ENCODE measurements around the gene C9orf40.

The C9orf40 gene

DNA sequence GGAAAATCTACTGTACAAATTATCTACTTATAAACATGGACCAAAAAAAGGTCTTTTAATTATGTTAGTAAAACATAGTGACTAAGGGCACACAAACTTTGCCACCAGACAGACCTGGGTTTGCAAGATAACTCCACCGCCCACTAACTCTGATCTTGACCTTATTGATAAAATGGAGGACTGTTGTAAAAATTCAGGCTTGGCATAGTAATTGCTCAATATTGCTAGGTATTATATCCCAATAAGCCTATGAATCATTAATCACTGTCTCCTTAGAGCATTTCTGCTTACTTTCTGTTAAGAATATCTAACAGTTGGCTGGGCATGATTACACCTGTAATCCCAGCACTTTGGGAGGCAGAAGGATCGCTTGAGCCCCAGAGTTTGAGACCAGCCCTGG is 3.8 kb downstream of the C9orf40 start:
- TF ChIP-seq TAF1 (IDR thresholded peaks at IDR 0.05; ENCODE audit: low read depth, low read length) (no peak), PAX5 (IDR thresholded peaks at IDR 0.05; ENCODE audit: insufficient read depth, low read length, severe bottlenecking) (no peak), POU2F2 (IDR thresholded peaks at IDR 0.05; ENCODE audit: low read depth, low read length) (no peak), POLR2AphosphoS5 (IDR thresholded peaks at IDR 0.05; ENCODE audit: low read depth, low read length) (no peak), SPI1 (IDR thresholded peaks at IDR 0.05; ENCODE audit: low read depth, low read length) (no peak), POLR2A (IDR thresholded peaks at IDR 0.05; ENCODE audit: low read depth, low read length) (no peak)
- FAIRE-seq (no peak), DNase-seq (ENCODE audit: insufficient read length, low spot score) (no peak)

GRCh38 chr9:74946686-74947085 is 6.0 kb downstream of the C9orf40 start:
- TF ChIP-seq POLR2AphosphoS5 (IDR thresholded peaks at IDR 0.05; ENCODE audit: low read depth, low read length) (no peak), PAX5 (IDR thresholded peaks at IDR 0.05; ENCODE audit: insufficient read depth, low read length, severe bottlenecking) (no peak), POLR2A (IDR thresholded peaks at IDR 0.05; ENCODE audit: low read depth, low read length) (no peak), SPI1 (IDR thresholded peaks at IDR 0.05; ENCODE audit: low read depth, low read length) (no peak), TAF1 (IDR thresholded peaks at IDR 0.05; ENCODE audit: low read depth, low read length) (no peak), POU2F2 (IDR thresholded peaks at IDR 0.05; ENCODE audit: low read depth, low read length) (no peak)
- DNase-seq (ENCODE audit: insufficient read length, low spot score) (no peak), FAIRE-seq (no peak)

DNA sequence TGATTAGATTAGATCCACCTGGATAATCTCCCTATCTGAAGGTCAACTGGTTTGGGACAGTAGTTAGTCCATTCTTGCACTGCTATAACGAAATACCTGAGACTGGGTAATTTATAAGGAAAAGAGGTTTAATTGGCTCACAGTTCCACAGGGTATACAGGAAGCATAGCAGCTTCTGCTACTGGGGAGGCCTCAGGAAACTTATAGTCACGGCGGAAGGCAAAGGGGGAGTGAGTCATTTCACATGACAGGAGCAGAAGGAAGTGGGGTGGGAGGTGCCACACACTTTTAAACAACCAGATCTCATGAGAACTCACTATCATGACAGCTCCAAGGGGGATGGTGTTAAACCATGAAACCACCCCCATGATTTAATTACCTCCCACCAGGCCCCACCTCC is 9.9 kb downstream of the C9orf40 start:
- no peak for FAIRE-seq
- no peak for TF ChIP-seq POLR2A (IDR thresholded peaks at IDR 0.05; ENCODE audit: low read depth, low read length)
- TF ChIP-seq POU2F2 (IDR thresholded peaks at IDR 0.05; ENCODE audit: low read depth, low read length) = no peak
- no peak for TF ChIP-seq TAF1 (IDR thresholded peaks at IDR 0.05; ENCODE audit: low read depth, low read length)
- no peak for TF ChIP-seq PAX5 (IDR thresholded peaks at IDR 0.05; ENCODE audit: insufficient read depth, low read length, severe bottlenecking)
- TF ChIP-seq POLR2AphosphoS5 (IDR thresholded peaks at IDR 0.05; ENCODE audit: low read depth, low read length) = no peak
- no peak for TF ChIP-seq SPI1 (IDR thresholded peaks at IDR 0.05; ENCODE audit: low read depth, low read length)
- no peak for DNase-seq (ENCODE audit: insufficient read length, low spot score)

- TF ChIP-seq SPI1 (IDR thresholded peaks at IDR 0.05; ENCODE audit: low read depth, low read length) (no peak), TAF1 (IDR thresholded peaks at IDR 0.05; ENCODE audit: low read depth, low read length) (no peak), POU2F2 (IDR thresholded peaks at IDR 0.05; ENCODE audit: low read depth, low read length) (no peak), PAX5 (IDR thresholded peaks at IDR 0.05; ENCODE audit: insufficient read depth, low read length, severe bottlenecking) (no peak), POLR2A (IDR thresholded peaks at IDR 0.05; ENCODE audit: low read depth, low read length) (no peak), POLR2AphosphoS5 (IDR thresholded peaks at IDR 0.05; ENCODE audit: low read depth, low read length) (no peak)
- no peak for DNase-seq (ENCODE audit: insufficient read length, low spot score)
- FAIRE-seq = no peak
These were observed 12.1 kb downstream of the C9orf40 start for GRCh38 chr9:74940600-74940999.

DNA sequence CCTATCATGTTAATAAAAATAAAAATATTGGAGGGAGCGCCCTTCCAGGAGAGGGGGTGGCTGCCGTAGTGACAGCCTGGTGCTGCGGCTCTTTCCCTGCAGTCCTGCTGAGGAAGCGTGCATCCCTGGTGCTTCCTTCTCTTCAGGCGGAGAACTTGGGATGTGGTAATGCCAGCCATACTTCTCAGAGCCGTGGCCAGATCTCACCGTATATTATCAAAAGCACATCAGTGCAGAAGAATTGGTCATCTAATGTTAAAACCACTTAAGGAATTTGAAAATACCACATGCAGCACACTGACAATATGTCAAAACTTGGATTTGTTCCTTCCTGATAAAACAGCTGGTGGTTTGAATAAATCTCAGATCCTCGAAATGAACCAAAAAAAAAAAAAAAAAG is 17.7 kb downstream of the C9orf40 start:
- FAIRE-seq (no peak), DNase-seq (ENCODE audit: insufficient read length, low spot score) (no peak)
- TF ChIP-seq POLR2A (IDR thresholded peaks at IDR 0.05; ENCODE audit: low read depth, low read length) (no peak), POU2F2 (IDR thresholded peaks at IDR 0.05; ENCODE audit: low read depth, low read length) (no peak), TAF1 (IDR thresholded peaks at IDR 0.05; ENCODE audit: low read depth, low read length) (no peak)

- FAIRE-seq = no peak
- TF ChIP-seq POLR2A (IDR thresholded peaks at IDR 0.05; ENCODE audit: low read depth, low read length) (no peak), POU2F2 (IDR thresholded peaks at IDR 0.05; ENCODE audit: low read depth, low read length) (no peak), TAF1 (IDR thresholded peaks at IDR 0.05; ENCODE audit: low read depth, low read length) (no peak), SPI1 (IDR thresholded peaks at IDR 0.05; ENCODE audit: low read depth, low read length) (no peak), POLR2AphosphoS5 (IDR thresholded peaks at IDR 0.05; ENCODE audit: low read depth, low read length) (no peak), PAX5 (IDR thresholded peaks at IDR 0.05; ENCODE audit: insufficient read depth, low read length, severe bottlenecking) (no peak)
- no peak for DNase-seq (ENCODE audit: insufficient read length, low spot score)
These were observed 31.0 kb downstream of the C9orf40 start for GRCh38 chr9:74921737-74922136.

DNA sequence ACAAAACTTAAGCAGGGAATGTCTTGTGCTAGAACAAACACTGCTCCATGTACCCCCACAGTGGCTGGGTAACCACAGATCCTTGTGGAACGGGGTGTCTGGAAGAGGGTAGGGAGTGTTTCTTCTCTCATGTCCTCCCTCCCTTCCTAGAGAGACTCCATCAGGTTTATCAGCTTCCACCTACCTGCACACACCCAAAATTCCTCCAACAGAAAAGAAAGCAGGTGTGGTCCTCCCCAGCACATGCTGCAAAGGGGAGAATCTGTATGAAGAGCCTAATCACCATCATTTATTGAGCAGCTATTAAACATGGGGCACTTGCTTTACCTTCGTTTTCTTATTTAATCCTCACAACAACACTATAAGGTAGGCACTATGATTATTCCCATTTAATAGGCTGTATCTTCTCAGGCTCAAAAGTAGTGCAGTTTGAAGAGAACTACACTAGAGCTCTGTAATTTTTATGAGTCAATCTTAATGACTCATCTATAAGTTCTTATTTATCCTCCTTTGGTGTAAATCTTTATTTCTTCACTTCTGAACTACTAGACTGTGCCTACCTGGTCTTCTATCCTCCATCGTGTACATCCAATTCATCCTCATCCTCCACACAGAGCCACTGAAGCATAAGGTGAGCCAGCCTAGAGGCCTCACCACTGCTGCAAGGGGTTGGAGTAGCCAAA is 31.6 kb downstream of the C9orf40 start:
- TF ChIP-seq SPI1 (IDR thresholded peaks at IDR 0.05; ENCODE audit: low read depth, low read length) (no peak), POU2F2 (IDR thresholded peaks at IDR 0.05; ENCODE audit: low read depth, low read length) (no peak), TAF1 (IDR thresholded peaks at IDR 0.05; ENCODE audit: low read depth, low read length) (no peak), POLR2AphosphoS5 (IDR thresholded peaks at IDR 0.05; ENCODE audit: low read depth, low read length) (no peak), POLR2A (IDR thresholded peaks at IDR 0.05; ENCODE audit: low read depth, low read length) (no peak), PAX5 (IDR thresholded peaks at IDR 0.05; ENCODE audit: insufficient read depth, low read length, severe bottlenecking) (no peak)
- DNase-seq (ENCODE audit: insufficient read length, low spot score) (no peak), FAIRE-seq (no peak)

DNA sequence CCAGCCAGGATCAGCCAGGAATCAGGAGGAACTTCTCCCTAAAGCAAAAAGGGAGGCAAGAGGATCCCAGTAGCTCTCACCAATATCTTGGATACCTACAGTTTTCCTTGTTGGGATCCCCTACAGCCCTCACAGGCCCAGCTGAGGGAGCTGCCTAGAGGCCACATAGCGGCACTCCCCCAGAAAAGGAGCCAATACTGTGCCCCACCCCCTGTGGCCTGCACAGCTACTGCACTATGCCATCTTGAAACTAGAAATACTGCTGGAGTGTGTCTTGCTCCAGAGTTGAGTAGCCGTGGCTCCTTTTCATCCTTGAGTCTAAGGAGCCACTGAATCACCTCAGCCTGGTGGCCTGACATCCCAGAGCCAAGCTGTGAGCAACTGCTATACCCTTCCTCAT is 42.7 kb downstream of the C9orf40 start:
- DNase-seq (ENCODE audit: insufficient read length, low spot score) = no peak
- TF ChIP-seq POLR2AphosphoS5 (IDR thresholded peaks at IDR 0.05; ENCODE audit: low read depth, low read length) (no peak), SPI1 (IDR thresholded peaks at IDR 0.05; ENCODE audit: low read depth, low read length) (no peak), POU2F2 (IDR thresholded peaks at IDR 0.05; ENCODE audit: low read depth, low read length) (no peak), TAF1 (IDR thresholded peaks at IDR 0.05; ENCODE audit: low read depth, low read length) (no peak)
- FAIRE-seq = no peak

DNA sequence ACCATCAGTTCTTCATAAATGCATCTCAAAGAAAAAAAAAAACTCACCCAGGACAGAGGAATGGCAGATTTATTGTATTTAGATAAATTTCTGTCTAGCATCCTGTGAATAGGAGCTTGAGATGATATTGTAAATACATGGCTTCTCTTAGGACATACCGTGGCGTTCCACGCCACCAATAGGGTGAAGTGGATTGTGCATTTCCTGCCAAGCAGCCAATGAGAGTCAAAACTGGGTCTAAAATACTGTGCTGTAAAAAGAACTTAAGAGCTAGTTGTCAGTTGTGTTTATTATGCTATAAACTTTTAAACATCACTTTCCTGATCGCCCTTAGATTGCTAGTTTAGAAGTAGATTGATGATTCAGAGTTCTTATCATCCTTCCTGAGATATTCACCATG is 44.0 kb downstream of the C9orf40 start:
- FAIRE-seq (no peak), DNase-seq (ENCODE audit: insufficient read length, low spot score) (no peak)
- no peak for TF ChIP-seq POLR2AphosphoS5 (IDR thresholded peaks at IDR 0.05; ENCODE audit: low read depth, low read length)
- no peak for TF ChIP-seq TAF1 (IDR thresholded peaks at IDR 0.05; ENCODE audit: low read depth, low read length)
- no peak for TF ChIP-seq SPI1 (IDR thresholded peaks at IDR 0.05; ENCODE audit: low read depth, low read length)
- no peak for TF ChIP-seq PAX5 (IDR thresholded peaks at IDR 0.05; ENCODE audit: insufficient read depth, low read length, severe bottlenecking)
- TF ChIP-seq POLR2A (IDR thresholded peaks at IDR 0.05; ENCODE audit: low read depth, low read length) = no peak

- DNase-seq (ENCODE audit: insufficient read length, low spot score) = no peak
- TF ChIP-seq SPI1 (IDR thresholded peaks at IDR 0.05; ENCODE audit: low read depth, low read length) (no peak), POLR2A (IDR thresholded peaks at IDR 0.05; ENCODE audit: low read depth, low read length) (no peak), PAX5 (IDR thresholded peaks at IDR 0.05; ENCODE audit: insufficient read depth, low read length, severe bottlenecking) (no peak)
- no peak for FAIRE-seq
These were observed 45.6 kb downstream of the C9orf40 start for GRCh38 chr9:74907085-74907484.

Data from GM12891 (cell line).